Measurements from ENCODE around the gene SEC14L1. TPM values are rescaled to one million over a fixed set of nuclear protein-coding genes. Genes with fewer than 3 reads are reported as not detected.

The SEC14L1 gene
- total RNA-seq, 1 experiment from 2014 or later: 25.8 TPM

GRCh38 chr17:77177002-77177741 lies 36.4 kb downstream of the SEC14L1 start:
- no peak for DNase-seq (ENCODE audit: unreplicated experiment)
- Mint-ChIP-seq H3K4me3 (ENCODE audit: unreplicated experiment) (no peak overlapping the region), H3K4me1 (ENCODE audit: insufficient read depth, unreplicated experiment) (peaks cover 2% of the 10 kb centered on the region), H3K27me3 (ENCODE audit: insufficient read depth, unreplicated experiment) (no peaks in the 10 kb centered on the region), H3K9me3 (ENCODE audit: unreplicated experiment) (peaks cover 18% of the 10 kb centered on the region), H3K36me3 (ENCODE audit: insufficient read depth, unreplicated experiment) (no peaks in the 10 kb centered on the region), H3K27ac (ENCODE audit: low read depth, unreplicated experiment) (no peak overlapping the region)
- POLR2A ChIA-PET: interaction anchor here (0.7 to 1.1 kb wide), 3 partner anchors 30 to 893 kb away, joined by 3 to 7 read pairs (median 3); no protein-coding TSS in a partner anchor
- CTCF ChIA-PET: interaction anchor here (1.0 kb wide), 1 partner anchor 9 kb away, joined by 4 read pairs; no protein-coding TSS in a partner anchor
- TF ChIP-seq CTCF (IDR thresholded peaks at IDR 0.05; ENCODE audit: unreplicated experiment): no peak
- no TSS peak for BruUV-seq (replicated peaks)
- intact Hi-C loops (cut with micrococcal nuclease): no loop called here

- ChIA-PET CTCF (interaction anchor here (1.0 kb wide), 1 partner anchor 8 kb away, joined by 4 read pairs; no protein-coding TSS in a partner anchor), POLR2A (interaction anchor here (0.7 kb wide), 2 partner anchors 63 to 894 kb away, joined by 3 read pairs; no protein-coding TSS in a partner anchor)
- no peak overlapping the region for H3K27ac Mint-ChIP-seq (ENCODE audit: low read depth, unreplicated experiment)
- BruUV-seq (replicated peaks): no TSS peak
- H3K4me3 Mint-ChIP-seq (ENCODE audit: unreplicated experiment): no peak overlapping the region
- intact Hi-C loops (cut with micrococcal nuclease): no loop called here
- peaks cover 12% of the 10 kb centered on the region for H3K9me3 Mint-ChIP-seq (ENCODE audit: unreplicated experiment)
- no peak for DNase-seq (ENCODE audit: unreplicated experiment)
- TF ChIP-seq CTCF (IDR thresholded peaks at IDR 0.05; ENCODE audit: unreplicated experiment): no peak
- H3K27me3 Mint-ChIP-seq (ENCODE audit: insufficient read depth, unreplicated experiment): no peaks in the 10 kb centered on the region
- peaks cover 7% of the 10 kb centered on the region for H3K4me1 Mint-ChIP-seq (ENCODE audit: insufficient read depth, unreplicated experiment)
- no peaks in the 10 kb centered on the region for H3K36me3 Mint-ChIP-seq (ENCODE audit: insufficient read depth, unreplicated experiment)
Measured at GRCh38 chr17:77178050-77178449, 37.3 kb downstream of the SEC14L1 start.

GRCh38 chr17:77178563-77178962 lies 37.8 kb downstream of the SEC14L1 start:
- Mint-ChIP-seq H3K27ac (ENCODE audit: low read depth, unreplicated experiment) (no peak overlapping the region), H3K4me3 (ENCODE audit: unreplicated experiment) (no peak overlapping the region), H3K27me3 (ENCODE audit: insufficient read depth, unreplicated experiment) (no peaks in the 10 kb centered on the region), H3K9me3 (ENCODE audit: unreplicated experiment) (peaks cover 12% of the 10 kb centered on the region), H3K36me3 (ENCODE audit: insufficient read depth, unreplicated experiment) (no peaks in the 10 kb centered on the region), H3K4me1 (ENCODE audit: insufficient read depth, unreplicated experiment) (peaks cover 7% of the 10 kb centered on the region)
- no peak for TF ChIP-seq CTCF (IDR thresholded peaks at IDR 0.05; ENCODE audit: unreplicated experiment)
- no TSS peak for BruUV-seq (replicated peaks)
- ChIA-PET CTCF (interaction anchor here (0.7 kb wide), 1 partner anchor 362 kb away, joined by 3 read pairs; no protein-coding TSS in a partner anchor), POLR2A (interaction anchor here (0.7 kb wide), 1 partner anchor 64 kb away, joined by 3 read pairs; no protein-coding TSS in a partner anchor)
- intact Hi-C loops (cut with micrococcal nuclease): no loop called here
- no peak for DNase-seq (ENCODE audit: unreplicated experiment)

- intact Hi-C loops (cut with micrococcal nuclease): no loop called here
- peaks cover 7% of the 10 kb centered on the region for H3K4me1 Mint-ChIP-seq (ENCODE audit: insufficient read depth, unreplicated experiment)
- no peak for TF ChIP-seq CTCF (IDR thresholded peaks at IDR 0.05; ENCODE audit: unreplicated experiment)
- ChIA-PET POLR2A (no interaction called here), CTCF (interaction anchor here (0.6 to 1.4 kb wide), 2 partner anchors 124 to 150 kb away, joined by 3 to 6 read pairs; no protein-coding TSS in a partner anchor)
- H3K27ac Mint-ChIP-seq (ENCODE audit: low read depth, unreplicated experiment): no peak overlapping the region
- no peaks in the 10 kb centered on the region for H3K36me3 Mint-ChIP-seq (ENCODE audit: insufficient read depth, unreplicated experiment)
- no peaks in the 10 kb centered on the region for H3K9me3 Mint-ChIP-seq (ENCODE audit: unreplicated experiment)
- H3K27me3 Mint-ChIP-seq (ENCODE audit: insufficient read depth, unreplicated experiment): no peaks in the 10 kb centered on the region
- no peak for DNase-seq (ENCODE audit: unreplicated experiment)
- H3K4me3 Mint-ChIP-seq (ENCODE audit: unreplicated experiment): no peak overlapping the region
- BruUV-seq (replicated peaks): no TSS peak
Measured at GRCh38 chr17:77180503-77181357, 40.0 kb downstream of the SEC14L1 start.

Data from MCF 10A (cell line).